Measurements from ENCODE around the gene SELENOI.

SELENOI gene

GRCh38 chr2:26344581-26345282, 1.2 kb upstream of the SELENOI start:
- POLR2A ChIA-PET = interaction anchor here (0.6 kb wide), 1 partner anchor 70 kb away, joined by 3 read pairs; no protein-coding TSS in a partner anchor
- CTCF ChIA-PET = interaction anchor here (0.9 to 3.8 kb wide), 3 partner anchors 9 to 233 kb away, joined by 3 to 15 read pairs (median 3); no protein-coding TSS in a partner anchor
- peak overlapping the region; percentile 96 for H3K4me3 ChIP-seq (ENCODE audit: low read depth, low read length)
- no peak for TF ChIP-seq CTCF (IDR thresholded peaks at IDR 0.05; ENCODE audit: insufficient read depth, low read length, missing control alignments)
- no peak for DNase-seq (ENCODE audit: low read depth, low spot score)

GRCh38 chr2:26345283-26345544, 729 bp upstream of the SELENOI start:
- ChIA-PET CTCF (interaction anchor here (0.9 to 3.8 kb wide), 3 partner anchors 10 to 233 kb away, joined by 3 to 15 read pairs (median 3); no protein-coding TSS in a partner anchor), POLR2A (interaction anchor here (0.6 to 1.0 kb wide), 4 partner anchors 71 to 467 kb away, joined by 3 to 4 read pairs (median 3); partner anchors contain the start of gene ASXL2)
- no peak for TF ChIP-seq CTCF (IDR thresholded peaks at IDR 0.05; ENCODE audit: insufficient read depth, low read length, missing control alignments)
- peak overlapping the region; percentile 96 for H3K4me3 ChIP-seq (ENCODE audit: low read depth, low read length)
- no peak for DNase-seq (ENCODE audit: low read depth, low spot score)

- no peak for TF ChIP-seq CTCF (IDR thresholded peaks at IDR 0.05; ENCODE audit: insufficient read depth, low read length, missing control alignments)
- POLR2A ChIA-PET = interaction anchor here (0.6 to 1.0 kb wide), 2 partner anchors 36 to 115 kb away, joined by 3 read pairs; no protein-coding TSS in a partner anchor
- DNase-seq (ENCODE audit: low read depth, low spot score) = no peak
- CTCF ChIA-PET = interaction anchor here (1.1 to 2.4 kb wide), 3 partner anchors 16 to 231 kb away, joined by 3 to 11 read pairs (median 6); no protein-coding TSS in a partner anchor
- H3K4me3 ChIP-seq (ENCODE audit: low read depth, low read length) = peak within 1 kb of the TSS; percentile 96
Measured at GRCh38 chr2:26346454-26347053, 611 bp downstream of the SELENOI start, which contains the start of gene ADGRF3. Gene ADGRF3 (minus strand): TSS chr2:26346789. CDS start chr2:26346234, 555 bp downstream.

- ChIA-PET POLR2A (interaction anchor here (0.6 to 0.7 kb wide), 2 partner anchors 115 to 169 kb away, joined by 3 read pairs; no protein-coding TSS in a partner anchor), CTCF (interaction anchor here (1.1 to 2.4 kb wide), 3 partner anchors 17 to 230 kb away, joined by 3 to 11 read pairs (median 6); no protein-coding TSS in a partner anchor)
- TF ChIP-seq CTCF (IDR thresholded peaks at IDR 0.05; ENCODE audit: insufficient read depth, low read length, missing control alignments) = no peak
- no peak for DNase-seq (ENCODE audit: low read depth, low spot score)
- H3K4me3 ChIP-seq (ENCODE audit: low read depth, low read length) = peak overlapping the region; percentile 92
Measured at GRCh38 chr2:26347286-26347865, 1.4 kb downstream of the SELENOI start.

- no peak for TF ChIP-seq CTCF (IDR thresholded peaks at IDR 0.05; ENCODE audit: insufficient read depth, low read length, missing control alignments)
- CTCF ChIA-PET = interaction anchor here (0.9 to 1.2 kb wide), 2 partner anchors 19 to 25 kb away, joined by 3 read pairs; no protein-coding TSS in a partner anchor
- POLR2A ChIA-PET = no interaction called here
- no peak overlapping the region for H3K4me3 ChIP-seq (ENCODE audit: low read depth, low read length)
- DNase-seq (ENCODE audit: low read depth, low spot score) = no peak
Measured at GRCh38 chr2:26349690-26350089, 3.7 kb downstream of the SELENOI start.

All from AG04449 (cell line).